ENCODE results near the gene BGN.
A peak's percentile ranks its signal among the peaks of the same experiment; 100 is the strongest.

Gene BGN

DNA sequence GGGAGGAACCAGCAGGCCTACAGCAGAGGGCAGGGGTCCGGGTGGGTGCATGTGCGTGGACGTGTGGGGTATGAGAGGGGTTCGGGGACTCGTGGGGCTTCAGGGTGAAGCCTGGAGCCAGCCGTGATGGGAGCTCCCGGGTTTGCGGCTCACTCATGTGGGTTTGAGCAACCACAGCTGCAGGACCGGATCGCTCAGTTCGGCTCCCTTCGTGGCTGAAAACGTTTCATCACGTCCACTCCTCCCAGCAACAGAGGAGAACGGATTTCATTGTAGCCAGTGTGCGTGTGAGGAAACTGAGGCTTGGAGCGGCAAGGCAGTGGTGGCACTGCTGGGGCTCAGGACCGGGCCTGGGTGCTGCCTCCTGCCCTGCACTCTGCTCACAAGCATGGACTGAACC lies 10.6 kb downstream of the BGN start:
- no peak for DNase-seq (ENCODE audit: low spot score)

- DNase-seq (ENCODE audit: low spot score): peak; percentile 87
These were observed 12.9 kb downstream of the BGN start for GRCh38 chrX:153507484-153508178.

DNA sequence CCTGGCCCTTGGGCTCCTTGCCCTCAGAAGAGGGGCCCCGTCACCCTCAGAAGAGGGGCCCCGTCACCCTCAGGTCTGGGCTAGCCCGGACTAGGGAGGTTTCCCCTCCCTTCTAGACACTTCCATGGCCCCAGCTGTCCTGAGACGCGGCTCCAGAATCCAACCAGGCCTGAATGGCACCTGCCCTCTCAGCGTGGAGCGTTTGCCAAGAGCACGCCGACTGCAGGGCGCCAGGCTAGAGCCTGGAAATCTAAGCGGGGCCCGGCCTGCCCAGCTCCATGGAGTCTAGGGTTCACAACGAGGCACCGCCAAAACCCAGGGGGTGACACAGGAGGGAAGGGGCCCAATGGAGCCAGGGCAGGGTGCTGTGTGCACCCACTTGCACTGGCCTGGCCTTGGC lies 14.8 kb downstream of the BGN start:
- no peak for DNase-seq (ENCODE audit: low spot score)

- DNase-seq (ENCODE audit: low spot score): no peak
These were observed 15.6 kb downstream of the BGN start for GRCh38 chrX:153510383-153510782.

GRCh38 chrX:153511784-153512500 lies 17.2 kb downstream of the BGN start:
- no peak for DNase-seq (ENCODE audit: low spot score)

DNA sequence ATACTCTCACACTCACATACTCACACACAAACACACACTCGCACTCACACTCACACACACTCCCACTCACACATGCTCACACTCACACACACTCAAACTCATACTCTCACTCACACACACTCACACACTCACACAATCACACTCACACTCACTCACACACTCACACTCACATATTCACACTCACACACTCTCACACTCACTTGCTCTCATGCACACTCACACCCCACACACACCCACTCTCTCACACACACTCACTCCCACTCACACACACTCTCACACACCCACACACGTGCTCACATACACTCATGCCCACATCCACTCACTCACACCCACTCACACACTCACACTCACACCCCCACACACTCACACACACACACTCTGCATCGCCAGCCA lies 17.7 kb downstream of the BGN start:
- DNase-seq (ENCODE audit: low spot score): no peak

GRCh38 chrX:153513265-153513664 lies 18.5 kb downstream of the BGN start:
- DNase-seq (ENCODE audit: low spot score): no peak

- DNase-seq (ENCODE audit: low spot score): no peak
These were observed 19.5 kb downstream of the BGN start for GRCh38 chrX:153514259-153514658.

DNA sequence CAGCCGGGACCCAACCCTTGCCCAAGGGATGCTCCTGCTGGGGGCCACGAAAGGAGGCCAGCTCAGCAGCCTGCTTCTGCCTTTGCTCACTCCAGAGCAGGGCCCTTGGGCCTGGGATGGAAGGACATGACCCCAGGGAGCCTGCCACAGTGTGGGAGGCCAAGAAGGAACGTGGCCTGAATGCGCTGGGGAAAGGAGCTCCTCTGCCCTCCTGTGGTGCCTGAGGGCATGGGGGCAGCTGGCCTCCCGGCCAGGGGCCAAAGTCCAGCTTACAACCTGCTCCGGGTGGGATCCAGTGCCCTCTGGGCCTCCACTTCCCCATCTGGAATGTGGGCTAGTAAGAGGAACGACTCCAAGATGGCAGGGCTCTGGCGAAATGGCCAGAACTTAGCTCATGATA lies 20.7 kb downstream of the BGN start:
- no peak for DNase-seq (ENCODE audit: low spot score)

- DNase-seq (ENCODE audit: low spot score): no peak
These were observed 21.3 kb downstream of the BGN start for GRCh38 chrX:153516073-153516472.

DNA sequence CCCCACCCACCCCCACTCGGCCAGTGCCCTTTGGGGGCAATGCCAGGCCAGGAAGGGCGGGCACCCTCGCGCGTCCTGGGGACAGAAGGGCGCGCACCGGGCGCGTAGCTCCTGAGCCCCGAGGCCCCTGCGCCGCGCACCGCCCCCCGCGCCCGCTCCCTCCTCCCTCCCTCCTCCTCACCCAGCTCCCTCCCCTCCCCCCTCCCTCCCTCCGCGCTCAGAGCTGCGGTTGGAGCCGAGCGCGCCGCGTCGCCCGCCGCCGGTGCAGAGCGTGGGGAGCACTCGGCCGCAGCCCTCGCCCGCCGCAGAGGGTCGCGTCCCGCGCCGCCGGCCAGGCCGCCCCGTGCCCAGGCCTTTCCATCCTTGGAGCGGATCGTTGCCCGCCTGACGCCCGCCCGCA lies 22.6 kb downstream of the BGN start, which contains the start of gene ATP2B3:
Gene ATP2B3 (plus strand): TSS at position 220 of the 400 bp plus-strand sequence. CDS start 18,606 bp downstream, outside the sequence.
- DNase-seq (ENCODE audit: low spot score): no peak

DNA sequence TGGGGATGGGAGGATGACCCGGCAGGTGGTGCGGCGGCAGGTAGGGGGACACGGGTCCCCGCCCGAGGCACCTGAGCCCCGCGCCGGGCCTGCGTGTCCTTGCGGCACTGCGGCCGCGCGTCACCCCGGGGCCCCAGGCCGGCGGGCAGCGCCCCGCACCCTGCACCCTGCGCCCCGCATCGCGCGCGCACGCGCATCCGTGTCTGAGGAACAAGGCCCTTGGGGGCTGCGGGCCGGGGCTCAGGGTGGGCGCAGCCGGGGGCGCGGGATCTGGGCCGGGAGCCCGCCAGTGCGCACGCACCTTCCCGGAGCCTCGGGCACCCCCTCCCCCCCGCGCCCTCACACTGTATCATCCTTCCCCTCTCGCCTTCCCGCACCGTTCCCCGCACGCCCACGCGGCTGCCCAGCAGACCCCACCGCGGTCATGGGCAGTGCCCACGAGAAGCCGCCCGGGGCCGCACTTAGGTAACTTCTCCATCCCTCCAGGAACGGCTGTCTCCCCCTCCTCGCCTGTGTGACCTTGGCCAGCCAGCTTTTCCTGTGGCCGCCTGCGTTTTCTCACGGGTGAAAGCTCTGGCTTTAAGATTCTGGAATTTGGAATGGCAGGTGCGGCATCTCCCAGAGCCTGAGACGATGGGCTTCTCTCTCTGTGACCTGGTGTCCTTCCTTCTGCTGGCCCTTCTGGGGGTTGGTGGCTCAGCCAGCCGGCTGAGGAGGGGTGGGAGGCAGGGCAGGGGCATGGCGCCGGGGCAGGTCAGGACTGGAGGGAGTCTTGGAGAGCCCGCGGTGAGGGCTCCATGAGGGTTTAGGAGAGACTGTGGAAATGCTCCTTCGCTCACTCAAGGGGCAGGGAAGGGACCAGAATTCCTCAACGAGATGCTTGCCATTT lies 23.4 kb downstream of the BGN start:
- no peak for DNase-seq (ENCODE audit: low spot score)

DNA sequence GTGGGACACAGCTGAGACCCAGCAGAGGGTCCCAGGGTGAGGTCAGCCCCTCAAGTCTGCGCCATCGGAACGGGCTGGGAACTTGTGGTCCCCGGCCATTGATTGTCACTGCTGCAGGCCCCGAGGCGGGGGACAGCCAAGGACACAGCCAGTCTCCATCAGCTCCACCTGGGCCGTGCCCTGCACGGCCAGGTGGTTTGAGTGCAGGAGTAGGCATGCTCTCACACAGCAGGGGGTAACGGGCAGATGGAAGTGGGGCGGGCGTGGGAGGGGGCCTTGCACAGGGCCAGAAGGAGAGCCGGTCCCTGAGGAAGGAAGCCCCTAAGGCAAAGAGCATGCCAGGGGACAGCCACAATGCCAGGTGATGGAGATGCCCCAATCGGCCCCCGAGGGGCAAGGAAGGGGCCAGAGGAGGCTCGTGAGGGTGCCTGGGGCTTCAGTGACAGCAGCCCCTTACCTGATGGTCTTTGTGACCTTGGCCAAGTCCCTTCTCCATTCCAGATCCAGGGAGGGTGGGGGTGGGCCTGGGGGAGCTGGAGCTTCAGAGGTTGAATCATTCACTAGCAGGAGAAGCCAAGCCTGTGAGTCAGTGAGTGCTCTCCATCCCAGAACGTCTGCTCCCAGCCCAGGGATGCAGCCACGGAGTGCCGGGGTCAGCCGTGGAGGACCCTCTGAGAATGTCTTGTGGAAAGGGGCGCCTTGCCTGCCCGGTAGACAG lies 24.9 kb downstream of the BGN start:
- peak; percentile 85 for DNase-seq (ENCODE audit: low spot score)

GRCh38 chrX:153520287-153520917 lies 25.6 kb downstream of the BGN start:
- DNase-seq (ENCODE audit: low spot score): no peak

GRCh38 chrX:153521034-153521433 lies 26.3 kb downstream of the BGN start:
- DNase-seq (ENCODE audit: low spot score): no peak

- DNase-seq (ENCODE audit: low spot score): no peak
These were observed 27.5 kb downstream of the BGN start for GRCh38 chrX:153522259-153522658.

GRCh38 chrX:153523269-153523668 lies 28.5 kb downstream of the BGN start:
- DNase-seq (ENCODE audit: low spot score): no peak

DNA sequence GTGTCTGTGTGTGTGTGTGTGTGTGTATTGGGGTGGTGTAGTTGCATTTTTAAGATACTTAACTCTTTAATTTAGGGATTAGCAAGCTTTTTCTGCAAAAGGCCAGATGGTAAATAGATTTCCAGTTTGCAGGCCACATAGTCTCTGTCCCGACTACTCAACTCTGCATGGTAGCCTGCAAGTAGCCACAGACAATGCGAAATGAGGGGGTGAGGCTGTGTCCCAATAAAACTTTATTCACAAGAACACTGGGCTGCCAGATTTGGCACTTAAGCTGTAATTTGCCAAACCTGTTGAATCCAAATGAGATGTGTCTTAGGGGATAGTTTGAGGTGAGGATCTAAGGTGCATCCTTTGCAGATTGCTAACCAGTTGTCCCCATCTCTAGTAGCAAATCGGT lies 29.5 kb downstream of the BGN start:
- DNase-seq (ENCODE audit: low spot score): no peak

DNA sequence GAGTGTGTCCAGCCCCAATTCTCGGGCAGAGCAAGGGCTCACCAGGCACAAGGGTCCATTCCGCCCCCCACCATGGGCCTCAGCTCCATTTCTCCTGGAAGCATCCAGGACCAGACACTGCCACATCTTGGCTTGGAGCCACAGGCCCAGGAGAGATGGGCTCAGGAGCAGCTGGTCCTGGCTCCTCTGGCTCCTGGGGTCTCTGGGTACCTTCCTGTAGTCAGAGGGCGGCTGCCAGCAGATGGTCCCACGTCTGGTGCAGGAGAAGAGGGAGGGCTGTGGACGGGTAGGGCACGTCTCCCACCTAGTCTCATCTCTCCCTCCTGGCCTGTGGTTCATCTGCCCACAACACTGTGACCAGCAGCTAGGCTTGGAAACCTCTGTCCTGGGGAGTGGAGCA lies 30.7 kb downstream of the BGN start:
- DNase-seq (ENCODE audit: low spot score): no peak

DNA sequence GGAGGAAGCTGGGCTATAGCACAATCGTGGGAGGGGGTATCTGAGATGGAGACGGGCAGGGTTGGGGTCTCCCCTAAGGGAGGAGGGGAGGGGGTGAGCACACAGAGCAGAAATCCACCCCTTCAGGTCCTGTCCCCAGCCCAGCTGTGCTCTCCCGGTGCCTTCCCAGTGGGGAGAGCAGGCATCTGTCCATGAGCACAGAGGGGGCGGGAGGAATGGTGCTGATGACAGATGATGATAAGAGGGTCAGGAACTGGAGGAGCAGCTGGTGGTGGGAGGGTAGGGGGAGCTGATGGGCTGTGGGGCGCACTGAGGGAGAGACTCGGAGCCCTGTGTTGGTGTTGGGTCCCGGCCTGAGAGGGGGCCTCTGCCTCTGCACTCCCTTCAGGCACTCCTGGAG lies 31.3 kb downstream of the BGN start:
- DNase-seq (ENCODE audit: low spot score): no peak

- DNase-seq (ENCODE audit: low spot score): no peak
These were observed 32.0 kb downstream of the BGN start for GRCh38 chrX:153526801-153527200.

DNA sequence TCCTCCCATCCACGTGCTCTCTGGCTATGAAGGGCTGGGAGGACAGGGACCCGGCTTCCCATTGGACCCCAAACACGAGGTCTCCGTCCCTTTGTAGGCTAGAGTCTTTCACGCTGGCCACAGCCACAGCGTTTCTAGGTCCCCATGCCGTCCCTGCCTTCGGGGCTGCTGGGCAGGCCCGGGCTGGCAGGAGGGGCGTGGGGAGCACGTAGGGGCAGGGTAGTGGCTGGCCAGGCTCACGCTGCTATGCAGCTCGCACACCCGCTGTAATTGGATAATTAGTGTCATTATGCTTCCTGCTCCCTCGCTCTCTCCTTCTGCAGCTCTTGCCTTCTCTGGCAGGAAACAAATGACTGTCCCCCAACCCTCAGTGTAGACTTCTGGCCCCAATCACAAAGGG lies 32.4 kb downstream of the BGN start:
- DNase-seq (ENCODE audit: low spot score): no peak
